ENCODE results near the gene LPP.

- TF ChIP-seq CTCF (IDR thresholded peaks at IDR 0.05) (no peak), POLR2AphosphoS5 (IDR thresholded peaks at IDR 0.05) (no peak), POLR2A (IDR thresholded peaks at IDR 0.05) (no peak)
Measured at GRCh38 chr3:188149587-188149986, 4.4 kb upstream of the LPP start.

Data from stomach (tissue), 4 donors.